IMR-90 (cell line): ENCODE data around the gene SEC22A.

Experiments
- CEBPB ChIP-seq: IDR thresholded peaks from 2 replicates; pipeline ENCODE4 v1.6.1; 2012; ENCODE audit warnings: low read depth, low read length, improper control_type of control experiment
- MAZ ChIP-seq: IDR thresholded peaks from 2 replicates; pipeline ENCODE4 v1.6.1; 2012; ENCODE audit warnings: low read depth, mild to moderate bottlenecking, low read length, improper control_type of control experiment, moderate library complexity, borderline replicate concordance
- POLR2A ChIP-seq: IDR thresholded peaks from 2 replicates; pipeline ENCODE4 v1.6.1; 2012; ENCODE audit warnings: mild to moderate bottlenecking, low read depth, low read length
- RAD21 ChIP-seq: IDR thresholded peaks from 2 replicates; pipeline ENCODE4 v1.6.1; 2012; ENCODE audit warnings: low read length, improper control_type of control experiment
- SMC3 ChIP-seq: fragments of 150-350 bp; IDR thresholded peaks from 2 replicates; pipeline ENCODE4 v1.6.1; 2016; ENCODE audit warnings: low read depth, mild to moderate bottlenecking, antibody characterized with exemption, low read length, moderate library complexity
- TF ChIP-seq, protein P1 (sequence below): conservative IDR thresholded peaks from 2 replicates; pipeline ENCODE4 v1.5.1; 2012; ENCODE audit warnings: mild to moderate bottlenecking, low read depth, low read length, improper control_type of control experiment
- TF ChIP-seq, protein P2 (sequence below): fragments of 150-350 bp; IDR thresholded peaks from 2 replicates; pipeline ENCODE4 v1.6.1; 2016; ENCODE audit warnings: low read depth, mild to moderate bottlenecking, low read length, moderate library complexity, borderline replicate concordance

DNA sequence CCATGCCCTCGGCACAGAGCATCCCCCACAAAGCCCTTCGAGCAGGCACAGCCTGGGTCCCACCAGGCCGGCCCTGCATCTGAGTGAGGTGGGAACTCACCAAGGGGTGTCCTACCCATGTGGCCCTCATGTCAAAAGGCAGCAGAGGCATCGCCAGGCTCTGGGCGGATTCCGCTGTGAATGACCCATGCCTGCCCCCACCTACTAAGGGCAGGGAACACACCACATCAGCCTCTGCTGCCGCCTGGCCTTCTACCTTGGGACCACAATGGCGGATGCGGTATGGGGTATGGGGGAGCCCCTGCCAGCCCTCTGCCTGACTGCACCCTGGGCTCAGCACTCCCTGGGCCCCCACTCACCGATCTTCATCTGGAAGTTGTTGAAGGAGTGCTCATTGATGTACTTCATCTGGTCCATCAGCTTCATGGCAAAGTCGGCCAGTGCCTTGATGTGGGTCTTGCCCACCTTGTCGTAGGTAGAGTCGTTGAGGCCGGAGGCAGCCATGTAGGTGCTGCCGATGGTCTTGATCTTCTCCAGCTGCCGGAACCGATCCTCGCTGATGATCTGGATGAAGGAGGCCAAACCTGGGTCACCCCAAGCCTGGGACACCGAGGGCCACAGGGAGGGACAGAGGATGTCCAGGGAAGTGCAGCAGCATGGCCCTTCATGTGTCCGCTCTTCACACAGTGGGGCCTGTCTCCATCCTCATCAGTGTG, 87.8 kb downstream of the SEC22A start:
- TF ChIP-seq, protein P1, sequence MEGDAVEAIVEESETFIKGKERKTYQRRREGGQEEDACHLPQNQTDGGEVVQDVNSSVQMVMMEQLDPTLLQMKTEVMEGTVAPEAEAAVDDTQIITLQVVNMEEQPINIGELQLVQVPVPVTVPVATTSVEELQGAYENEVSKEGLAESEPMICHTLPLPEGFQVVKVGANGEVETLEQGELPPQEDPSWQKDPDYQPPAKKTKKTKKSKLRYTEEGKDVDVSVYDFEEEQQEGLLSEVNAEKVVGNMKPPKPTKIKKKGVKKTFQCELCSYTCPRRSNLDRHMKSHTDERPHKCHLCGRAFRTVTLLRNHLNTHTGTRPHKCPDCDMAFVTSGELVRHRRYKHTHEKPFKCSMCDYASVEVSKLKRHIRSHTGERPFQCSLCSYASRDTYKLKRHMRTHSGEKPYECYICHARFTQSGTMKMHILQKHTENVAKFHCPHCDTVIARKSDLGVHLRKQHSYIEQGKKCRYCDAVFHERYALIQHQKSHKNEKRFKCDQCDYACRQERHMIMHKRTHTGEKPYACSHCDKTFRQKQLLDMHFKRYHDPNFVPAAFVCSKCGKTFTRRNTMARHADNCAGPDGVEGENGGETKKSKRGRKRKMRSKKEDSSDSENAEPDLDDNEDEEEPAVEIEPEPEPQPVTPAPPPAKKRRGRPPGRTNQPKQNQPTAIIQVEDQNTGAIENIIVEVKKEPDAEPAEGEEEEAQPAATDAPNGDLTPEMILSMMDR, result no peak
- no peak for TF ChIP-seq MAZ
- no peak for TF ChIP-seq RAD21
- no peak for TF ChIP-seq POLR2A
- no peak for TF ChIP-seq SMC3
- TF ChIP-seq, protein P2, sequence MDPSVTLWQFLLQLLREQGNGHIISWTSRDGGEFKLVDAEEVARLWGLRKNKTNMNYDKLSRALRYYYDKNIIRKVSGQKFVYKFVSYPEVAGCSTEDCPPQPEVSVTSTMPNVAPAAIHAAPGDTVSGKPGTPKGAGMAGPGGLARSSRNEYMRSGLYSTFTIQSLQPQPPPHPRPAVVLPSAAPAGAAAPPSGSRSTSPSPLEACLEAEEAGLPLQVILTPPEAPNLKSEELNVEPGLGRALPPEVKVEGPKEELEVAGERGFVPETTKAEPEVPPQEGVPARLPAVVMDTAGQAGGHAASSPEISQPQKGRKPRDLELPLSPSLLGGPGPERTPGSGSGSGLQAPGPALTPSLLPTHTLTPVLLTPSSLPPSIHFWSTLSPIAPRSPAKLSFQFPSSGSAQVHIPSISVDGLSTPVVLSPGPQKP, result no peak
- TF ChIP-seq CEBPB, result no peak
